Natural killer cell treated with Interleukin-12 subunit alpha and Interleukin-12 subunit beta and Interleukin-15 and Interleukin-18, amount 100 ng/mL, for 72 hours (primary cell): ENCODE measurements around the gene ATG9B. TPM values are rescaled to one million over a fixed set of nuclear protein-coding genes. Genes with fewer than 3 reads are reported as not detected.

ENCODE experiments used
- ATAC-seq, 2 donors: fragments of 150-1000 bp; cut with Tn5 transposase in 1 of 2; sonication (Bioruptor Pico), chemical (Tn5 transposase) in 1 of 2; 2 replicates each; pipeline ENCODE4 v1.10.0; 2021
- DNase-seq: peaks from one replicate; pipeline ENCODE4 v3.0.0; 2022; ENCODE audit warnings: low spot score
- H3K27ac Mint-ChIP-seq, 2 donors: 1 replicate in 1 of 2; 2 replicates in 1 of 2; pipeline ENCODE4 v1.8.0; 2022; ENCODE audit warnings: mixed read lengths in 2 of 2, mild to moderate bottlenecking in 1 of 2, moderate library complexity in 1 of 2
- H3K27me3 Mint-ChIP-seq, 2 donors: 1 replicate in 1 of 2; 2 replicates in 1 of 2; pipeline ENCODE4 v1.8.0; 2022; ENCODE audit warnings: mixed read lengths in 2 of 2
- H3K36me3 Mint-ChIP-seq: one replicate; pipeline ENCODE4 v1.8.0; 2022; ENCODE audit warnings: mixed read lengths
- H3K4me1 Mint-ChIP-seq, 2 donors: 1 replicate in 1 of 2; 2 replicates in 1 of 2; pipeline ENCODE4 v1.8.0; 2022; ENCODE audit warnings: low read depth in 2 of 2, mixed read lengths in 2 of 2, mild to moderate bottlenecking in 1 of 2
- H3K4me3 Mint-ChIP-seq: one replicate; pipeline ENCODE4 v1.8.0; 2022; ENCODE audit warnings: mixed read lengths
- H3K9me3 Mint-ChIP-seq: 2 replicates; pipeline ENCODE4 v1.8.0; 2022; ENCODE audit warnings: mixed read lengths
- total RNA-seq, 2 donors: library from RNA; stranded (reverse); gene quantifications; one replicate each; pipeline ENCODE4 v1.2.3, GENCODE V29; 2022

ATG9B gene
- total RNA-seq, 2 donors from 2014 or later: 2.5 to 2.7 TPM

DNA sequence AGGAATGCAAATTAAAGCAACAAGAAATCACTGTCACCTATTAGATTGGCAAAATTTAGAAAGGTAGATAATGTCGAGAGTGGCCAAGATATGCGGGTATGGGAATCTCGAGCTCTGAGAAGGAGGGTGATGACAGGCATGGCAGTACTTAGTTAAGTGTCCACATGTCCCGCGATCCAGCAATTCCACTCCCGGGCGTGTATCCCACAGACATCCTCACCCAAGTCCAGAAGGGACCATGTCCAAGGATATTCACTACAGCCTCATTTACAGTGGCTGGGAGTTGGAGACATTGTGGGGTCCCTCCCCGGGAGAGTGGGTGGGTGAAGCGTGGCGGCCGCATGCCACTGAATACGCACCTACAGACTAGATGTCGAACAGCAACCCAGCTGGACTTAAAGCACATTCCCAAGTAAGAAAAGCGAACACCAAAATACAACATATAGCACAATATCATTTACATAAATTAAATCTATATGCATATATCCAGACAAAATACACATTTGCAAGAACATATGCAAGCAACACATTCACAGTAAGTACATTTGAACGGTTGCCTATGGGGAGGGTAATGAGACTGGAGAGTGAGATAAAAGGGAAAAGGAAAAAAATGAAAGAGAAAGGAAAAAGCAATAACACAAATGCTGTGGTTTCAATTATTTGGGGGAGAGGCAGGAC, 56.1 kb downstream of the ATG9B start:
- Mint-ChIP-seq H3K9me3 (no peaks in the 10 kb centered on the region), H3K27ac (no peak overlapping the region), H3K36me3 (no peaks in the 10 kb centered on the region), H3K27me3 (peaks cover 21 to 26% of the 10 kb centered on the region in 2 donors), H3K4me3 (no peak overlapping the region), H3K4me1 (peaks cover 0 to under 1% of the 10 kb centered on the region in 2 donors)
- ATAC-seq (no peak), DNase-seq (no peak)

- Mint-ChIP-seq H3K4me1 (peaks cover 0 to 6% of the 10 kb centered on the region in 2 donors), H3K4me3 (no peak overlapping the region), H3K27ac (no peak overlapping the region), H3K36me3 (no peaks in the 10 kb centered on the region), H3K27me3 (peaks cover 27 to 29% of the 10 kb centered on the region in 2 donors), H3K9me3 (no peaks in the 10 kb centered on the region)
- no peak for DNase-seq
- no peak for ATAC-seq
Measured at GRCh38 chr7:150967349-150967748, 56.9 kb downstream of the ATG9B start.

- no peak for DNase-seq
- peaks cover 28 to 33% of the 10 kb centered on the region in 2 donors for H3K27me3 Mint-ChIP-seq
- no peak for ATAC-seq
Measured at GRCh38 chr7:150966002-150966401, 58.3 kb downstream of the ATG9B start.

DNA sequence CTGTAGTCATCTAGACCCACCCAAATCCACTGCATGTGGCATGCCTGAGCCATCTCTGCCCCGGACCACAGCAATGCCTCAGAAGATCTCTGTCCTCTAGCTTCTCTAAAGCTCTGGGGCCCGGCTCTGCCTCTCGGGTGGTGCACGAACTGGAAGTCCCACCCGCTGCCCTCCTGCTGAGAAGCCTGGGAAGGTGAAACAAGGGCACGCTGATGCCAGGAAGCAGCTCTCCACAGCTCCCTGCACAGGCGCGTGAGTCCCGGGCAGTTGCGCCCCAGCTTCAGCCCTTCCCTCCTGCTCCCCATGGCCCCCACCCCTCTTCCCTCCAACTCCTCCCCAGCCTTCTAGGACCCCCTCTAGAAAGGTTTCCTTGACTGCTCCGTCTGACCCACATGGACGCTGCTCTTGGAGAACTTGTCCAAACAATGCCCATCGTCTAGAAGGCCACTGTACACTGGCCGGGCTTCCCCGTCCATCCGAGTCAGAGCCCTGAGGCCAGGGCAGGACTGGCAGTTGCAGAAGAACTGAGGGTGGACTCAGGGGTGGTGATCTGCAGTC, 58.9 kb downstream of the ATG9B start:
- Mint-ChIP-seq H3K36me3 (no peaks in the 10 kb centered on the region), H3K27ac (no peak overlapping the region), H3K4me3 (no peak overlapping the region), H3K9me3 (no peaks in the 10 kb centered on the region), H3K4me1 (peaks cover 0 to 7% of the 10 kb centered on the region in 2 donors), H3K27me3 (peaks cover 28 to 39% of the 10 kb centered on the region in 2 donors)
- no peak for ATAC-seq
- no peak for DNase-seq

More at GRCh38 chr7:150966002-150966401, 58.3 kb downstream of the ATG9B start:
- H3K36me3 Mint-ChIP-seq: no peaks in the 10 kb centered on the region
- H3K4me1 Mint-ChIP-seq: peaks cover 0 to 7% of the 10 kb centered on the region in 2 donors
- no peaks in the 10 kb centered on the region for H3K9me3 Mint-ChIP-seq
- H3K27ac Mint-ChIP-seq: no peak overlapping the region
- no peak overlapping the region for H3K4me3 Mint-ChIP-seq

Other genes starting within 250 kb of the ATG9B start
- gene TMEM176B, start 224.1 kb downstream of the ATG9B start, total RNA-seq: 1 to 10 TPM in 1 of 2 donors, not detected in 1; 1.2 TPM
- gene TMEM176A, start 223.7 kb downstream of the ATG9B start, total RNA-seq: under 1 TPM in 1 of 2 donors, not detected in 1; 0.64 TPM
- not detected for gene AOC1, start 172.0 kb downstream of the ATG9B start, total RNA-seq
- gene KCNH2, start 46.2 kb downstream of the ATG9B start, total RNA-seq: under 1 TPM in 1 of 2 donors, not detected in 1; 0.22 TPM
- gene NOS3, start 33.5 kb downstream of the ATG9B start, total RNA-seq: 1 to 10 TPM; 1.2 to 8.0 TPM
- gene ABCB8, start 4.0 kb upstream of the ATG9B start, total RNA-seq: 10 to 100 TPM; 43.1 to 82.8 TPM
- gene ASIC3, start 24.0 kb upstream of the ATG9B start, total RNA-seq: 1 to 10 TPM; 2.8 to 4.7 TPM
- gene CDK5, start 33.4 kb upstream of the ATG9B start, total RNA-seq: 10 to 100 TPM; 12.5 to 16.2 TPM
- gene SLC4A2, start 35.1 kb upstream of the ATG9B start, total RNA-seq: 100 to 1,000 TPM; 117 to 195 TPM
- gene FASTK, start 56.3 kb upstream of the ATG9B start, total RNA-seq: 100 to 1,000 TPM in 1 of 2 donors, 10 to 100 TPM in 1; 84.4 to 131 TPM
- gene TMUB1, start 59.0 kb upstream of the ATG9B start, total RNA-seq: 10 to 100 TPM; 65.5 to 73.1 TPM
- 100 to 1,000 TPM in 1 of 2 donors, 10 to 100 TPM in 1; 28.4 to 101 TPM for gene AGAP3, start 62.0 kb upstream of the ATG9B start, total RNA-seq
- not detected for gene GBX1, start 143.2 kb upstream of the ATG9B start, total RNA-seq
- not detected for gene ASB10, start 162.8 kb upstream of the ATG9B start, total RNA-seq
- gene H2BK1, start 186.0 kb upstream of the ATG9B start, total RNA-seq: not detected
- gene ABCF2, start 202.7 kb upstream of the ATG9B start, total RNA-seq: 100 to 1,000 TPM in 1 of 2 donors, 10 to 100 TPM in 1; 68.4 to 118 TPM
- gene CHPF2, start 208.0 kb upstream of the ATG9B start, total RNA-seq: 10 to 100 TPM; 54.6 to 67.6 TPM
- gene SMARCD3, start 224.2 kb upstream of the ATG9B start, total RNA-seq: 1 to 10 TPM in 1 of 2 donors, under 1 TPM in 1; 0.93 to 1.2 TPM